Left lung (tissue), 10 donors: Measurements from ENCODE around the gene GRIP1. TPM values are rescaled to one million over a fixed set of nuclear protein-coding genes. Genes with fewer than 3 reads are reported as not detected.

ENCODE experiments used
- ATAC-seq: fragments of 200-7000 bp; cut with Tn5 transposase; one replicate; pipeline ENCODE4 v1.9.1; 2020; ENCODE audit warnings: moderate library complexity
- DNase-seq, 4 donors: peaks; one replicate each; pipeline ENCODE4 v3.0.0-alpha.2; 2013 to 2020
- H3K27ac ChIP-seq, 2 donors: fragments of 200-600 bp; sonication (generic) in 1 of 2; one replicate each; pipeline versions ENCODE4 v1.5.0 to v1.8.0; 2020 to 2021
- H3K27me3 ChIP-seq, 2 donors: fragments of 200-600 bp; sonication (generic) in 1 of 2; one replicate each; pipeline versions ENCODE4 v1.5.0 to v1.8.0; 2020 to 2021
- H3K36me3 ChIP-seq, 2 donors: fragments of 200-600 bp; sonication (generic) in 1 of 2; one replicate each; pipeline versions ENCODE4 v1.5.0 to v1.8.0; 2020 to 2021
- H3K4me1 ChIP-seq, 2 donors: fragments of 200-600 bp; one replicate each; pipeline ENCODE4 v1.8.0; 2021
- H3K4me3 ChIP-seq, 2 donors: fragments of 200-600 bp; sonication (generic) in 1 of 2; one replicate each; pipeline versions ENCODE4 v1.5.0 to v1.8.0; 2020 to 2021; ENCODE audit warnings: mild to moderate bottlenecking in 1 of 2
- H3K9me3 ChIP-seq, 2 donors: fragments of 200-600 bp; sonication (generic) in 1 of 2; one replicate each; pipeline versions ENCODE4 v1.5.0 to v1.8.0; 2020 to 2021
- CTCF ChIP-seq, 2 donors: fragments of 200-600 bp; sonication (generic) in 1 of 2; IDR thresholded peaks; one replicate each; pipeline versions ENCODE4 v1.5.0 to v1.8.0; 2021; ENCODE audit warnings: antibody characterized with exemption in 2 of 2
- intact Hi-C, 2 donors: fragments of 100-400 bp; cut with DNase I; formaldehyde crosslinking; loops; one replicate each; pipeline versions ENCODE4 v1.11.2 to v1.14.2; 2022
- polyA plus RNA-seq, 6 donors: library from polyadenylated mRNA; unstranded; fragments of 120-200 nt; gene quantifications; one replicate each; pipeline ENCODE4 v1.2.1, GENCODE V29; 2013; ENCODE audit not compliant: insufficient read length in 6 of 6
- total RNA-seq, 2 donors: library from RNA; stranded (reverse); fragmentation: NEBNext Ultra II Directional; extraction: Animal tissue kit (Norgen Biotek cat#: 25700); gene quantifications; one replicate each; pipeline ENCODE4 v1.2.1, GENCODE V29; 2021
- donor health status: DM: no; HTN: yes; CAD: no.
- donor health status: DM: no; HTN: no; CAD: no.

The GRIP1 gene
- total and polyA plus RNA-seq, 8 donors = 1.9 to 10.6 (median 6.0) TPM

DNA sequence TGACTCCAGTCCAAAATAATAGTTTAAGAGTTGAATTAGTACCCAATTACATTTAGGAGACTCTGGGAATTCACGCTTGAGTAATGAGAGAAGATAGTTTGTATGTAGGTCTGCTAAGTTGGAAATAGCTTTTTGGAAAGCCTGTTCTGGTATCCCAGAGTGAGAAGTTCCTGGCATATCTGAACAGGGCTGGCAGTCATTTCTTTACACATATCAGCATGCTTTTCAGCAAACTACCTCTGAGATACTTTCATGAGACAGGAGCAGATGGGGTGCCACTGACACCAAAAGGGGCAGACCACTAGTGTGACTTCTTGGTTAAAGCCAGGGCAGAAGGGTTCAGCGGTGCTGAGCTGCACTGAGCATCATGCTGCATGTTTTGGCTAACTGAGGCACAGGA is 45.1 kb upstream of the GRIP1 start:
- no peak for TF ChIP-seq CTCF (IDR thresholded peaks at IDR 0.05)
- intact Hi-C loops = no loop called here
- ATAC-seq = no peak

GRCh38 chr12:66719862-66720261 is 41.0 kb upstream of the GRIP1 start:
- no peak overlapping the region for H3K4me3 ChIP-seq
- ATAC-seq (no peak), DNase-seq (no peak)
- H3K4me1 ChIP-seq = no peaks in the 10 kb centered on the region
- no peaks in the 10 kb centered on the region for H3K9me3 ChIP-seq
- no peak for TF ChIP-seq CTCF (IDR thresholded peaks at IDR 0.05)
- intact Hi-C loops = no loop called here
- no peak overlapping the region for H3K27ac ChIP-seq
- H3K36me3 ChIP-seq = no peaks in the 10 kb centered on the region
- H3K27me3 ChIP-seq = no peaks in the 10 kb centered on the region

More for the DNA sequence above, 45.1 kb upstream of the GRIP1 start:
- DNase-seq = no peak
- no peaks in the 10 kb centered on the region for H3K36me3 ChIP-seq
- no peaks in the 10 kb centered on the region for H3K27me3 ChIP-seq
- no peaks in the 10 kb centered on the region for H3K9me3 ChIP-seq
- H3K4me3 ChIP-seq = no peak overlapping the region
- no peaks in the 10 kb centered on the region for H3K4me1 ChIP-seq
- no peak overlapping the region for H3K27ac ChIP-seq

DNA sequence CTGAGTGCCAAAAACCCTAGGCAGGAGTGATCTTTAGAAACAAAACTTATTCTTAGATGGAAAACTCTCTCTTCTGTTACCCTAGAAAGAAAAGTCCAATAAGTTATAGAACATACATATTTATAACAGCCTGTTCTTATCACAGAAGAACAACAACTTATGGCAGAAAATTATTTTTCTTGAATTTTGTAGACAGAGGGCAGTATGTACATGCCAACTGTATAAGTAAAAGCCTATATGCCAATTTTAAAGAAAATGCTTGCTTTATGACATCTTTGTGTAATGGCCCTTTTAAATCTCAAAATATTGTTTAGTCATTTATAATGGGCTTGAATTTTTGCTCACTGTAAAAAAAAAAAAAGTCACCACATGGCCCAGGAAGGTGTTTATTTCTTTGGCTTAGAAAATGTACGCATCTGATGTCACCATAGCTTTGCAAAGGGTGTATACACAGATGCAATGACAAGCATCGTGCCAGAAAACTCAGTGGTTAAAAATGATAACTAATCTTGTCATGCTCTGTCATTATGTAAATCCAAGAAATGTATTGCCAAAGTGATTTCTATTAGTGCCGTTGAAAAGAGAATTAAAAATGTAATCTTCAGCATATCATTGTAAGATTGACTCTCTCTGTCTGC is 38.3 kb upstream of the GRIP1 start:
- DNase-seq = no peak
- H3K9me3 ChIP-seq = no peaks in the 10 kb centered on the region
- no peak for TF ChIP-seq CTCF (IDR thresholded peaks at IDR 0.05)
- H3K4me1 ChIP-seq = no peaks in the 10 kb centered on the region
- no peaks in the 10 kb centered on the region for H3K36me3 ChIP-seq
- ATAC-seq = no peak
- no peak overlapping the region for H3K4me3 ChIP-seq
- H3K27ac ChIP-seq = no peak overlapping the region
- no peaks in the 10 kb centered on the region for H3K27me3 ChIP-seq
- intact Hi-C loops = no loop called here

- Histone ChIP-seq H3K4me3 (no peak overlapping the region), H3K27ac (no peak overlapping the region), H3K36me3 (no peaks in the 10 kb centered on the region), H3K4me1 (no peaks in the 10 kb centered on the region), H3K27me3 (no peaks in the 10 kb centered on the region), H3K9me3 (no peaks in the 10 kb centered on the region)
- ATAC-seq (no peak), DNase-seq (no peak)
- no peak for TF ChIP-seq CTCF (IDR thresholded peaks at IDR 0.05)
- intact Hi-C loops = no loop called here
Observed at GRCh38 chr12:66716522-66716921, 37.6 kb upstream of the GRIP1 start.

DNA sequence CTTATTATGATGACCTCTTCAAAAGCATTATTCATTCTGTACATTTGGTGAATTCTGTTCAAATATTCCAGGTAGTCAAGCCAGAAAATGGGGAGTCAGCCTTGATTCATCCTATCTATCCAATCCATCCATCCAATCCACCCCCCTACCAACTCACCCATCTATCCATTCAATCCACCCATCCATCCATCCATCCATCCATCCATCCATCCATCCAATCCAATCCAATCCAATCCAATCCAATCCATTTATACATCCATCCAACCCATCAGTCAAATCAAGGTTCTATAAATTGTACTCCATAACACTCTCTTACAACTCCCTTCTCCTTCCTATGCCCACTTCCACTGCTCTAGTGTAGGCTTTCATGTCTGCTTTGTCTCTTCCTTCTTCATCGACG is 35.8 kb upstream of the GRIP1 start:
- ATAC-seq (no peak), DNase-seq (no peak)
- H3K4me3 ChIP-seq = no peak overlapping the region
- H3K36me3 ChIP-seq = no peaks in the 10 kb centered on the region
- intact Hi-C loops = no loop called here
- TF ChIP-seq CTCF (IDR thresholded peaks at IDR 0.05) = no peak
- no peak overlapping the region for H3K27ac ChIP-seq
- no peaks in the 10 kb centered on the region for H3K9me3 ChIP-seq
- no peaks in the 10 kb centered on the region for H3K27me3 ChIP-seq
- no peaks in the 10 kb centered on the region for H3K4me1 ChIP-seq
